NCI-H510A treated with DMSO at 0.1 percent for 48 hours (cell line): ENCODE data around the gene MTR.

Experiments
- DNase-seq: peaks from one replicate; lab custom pipeline; 2025; lab: John Stamatoyannopoulos, UW

The MTR gene

DNA sequence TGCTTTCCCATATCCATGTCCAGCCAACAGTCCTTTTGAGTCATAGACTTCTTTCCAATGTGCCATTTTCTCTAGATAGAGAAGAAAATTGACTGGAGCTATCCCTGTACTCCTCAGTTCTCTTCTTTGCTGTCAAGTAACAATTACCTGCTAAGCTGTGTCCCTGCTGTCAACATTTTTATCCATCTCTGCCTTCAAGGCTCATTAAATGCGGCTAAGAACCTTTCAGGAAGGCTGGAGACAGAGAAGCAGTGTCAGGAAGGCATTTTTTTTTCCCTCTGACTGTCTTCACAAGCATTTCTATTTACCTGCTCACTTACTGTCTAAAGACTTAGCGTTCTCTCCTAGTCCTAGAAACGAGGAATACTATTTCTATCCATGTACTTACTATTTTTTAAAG, 69.1 kb downstream of the MTR start:
- DNase-seq = no peak

DNA sequence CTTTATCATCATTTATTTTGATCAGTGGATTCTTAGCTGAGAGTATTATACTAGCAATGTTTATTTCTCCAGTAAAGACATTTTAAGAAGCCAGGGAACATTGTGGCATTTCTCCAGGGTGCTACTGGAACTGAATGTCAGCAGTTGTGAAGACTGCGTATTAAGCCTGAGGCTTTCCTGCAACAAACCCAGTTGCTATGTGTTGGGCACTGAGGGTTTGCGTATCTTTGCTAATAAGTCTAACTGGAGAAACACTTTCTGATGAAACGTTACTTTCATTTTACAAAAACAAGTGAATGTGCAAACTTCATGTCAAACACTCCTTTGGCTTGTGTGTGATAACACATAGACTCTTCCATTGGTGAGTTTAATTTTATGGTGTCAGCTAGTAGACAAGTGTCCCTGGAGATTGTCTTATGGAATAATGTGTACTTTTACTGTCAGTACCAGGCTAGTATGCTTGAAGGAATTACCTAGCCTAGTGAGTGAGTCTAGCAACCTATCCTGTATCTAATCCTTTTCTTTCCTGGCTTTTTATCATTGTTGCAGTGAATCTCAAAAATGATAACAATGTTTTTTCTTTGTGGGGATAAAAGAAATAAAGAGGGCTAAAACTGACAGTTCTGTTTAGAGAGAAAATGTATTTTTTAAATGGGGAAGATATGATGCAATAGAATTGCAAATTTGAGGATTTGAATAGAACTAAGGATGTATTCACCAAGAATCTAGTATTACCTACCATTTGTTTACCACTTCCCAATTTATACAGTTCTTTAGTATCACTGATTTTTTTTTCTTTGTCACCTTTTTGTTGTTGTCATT, 70.1 kb downstream of the MTR start:
- DNase-seq = no peak

DNA sequence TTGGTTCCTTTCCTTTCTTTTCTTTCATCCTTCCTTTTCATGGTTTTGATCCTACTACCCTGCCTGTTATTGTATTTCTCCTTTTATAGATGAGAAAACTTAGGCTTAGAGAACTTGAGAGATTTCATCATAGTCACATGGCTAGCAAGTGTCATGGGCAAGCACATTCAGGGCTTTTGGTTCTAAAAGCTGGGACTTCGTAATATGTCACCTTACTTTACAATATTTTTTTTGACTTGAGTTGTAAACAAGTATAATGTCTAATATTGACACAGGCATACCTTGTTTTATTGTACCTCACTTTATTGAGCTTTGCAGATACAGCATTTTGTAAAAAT, 70.7 kb downstream of the MTR start:
- DNase-seq = no peak

DNA sequence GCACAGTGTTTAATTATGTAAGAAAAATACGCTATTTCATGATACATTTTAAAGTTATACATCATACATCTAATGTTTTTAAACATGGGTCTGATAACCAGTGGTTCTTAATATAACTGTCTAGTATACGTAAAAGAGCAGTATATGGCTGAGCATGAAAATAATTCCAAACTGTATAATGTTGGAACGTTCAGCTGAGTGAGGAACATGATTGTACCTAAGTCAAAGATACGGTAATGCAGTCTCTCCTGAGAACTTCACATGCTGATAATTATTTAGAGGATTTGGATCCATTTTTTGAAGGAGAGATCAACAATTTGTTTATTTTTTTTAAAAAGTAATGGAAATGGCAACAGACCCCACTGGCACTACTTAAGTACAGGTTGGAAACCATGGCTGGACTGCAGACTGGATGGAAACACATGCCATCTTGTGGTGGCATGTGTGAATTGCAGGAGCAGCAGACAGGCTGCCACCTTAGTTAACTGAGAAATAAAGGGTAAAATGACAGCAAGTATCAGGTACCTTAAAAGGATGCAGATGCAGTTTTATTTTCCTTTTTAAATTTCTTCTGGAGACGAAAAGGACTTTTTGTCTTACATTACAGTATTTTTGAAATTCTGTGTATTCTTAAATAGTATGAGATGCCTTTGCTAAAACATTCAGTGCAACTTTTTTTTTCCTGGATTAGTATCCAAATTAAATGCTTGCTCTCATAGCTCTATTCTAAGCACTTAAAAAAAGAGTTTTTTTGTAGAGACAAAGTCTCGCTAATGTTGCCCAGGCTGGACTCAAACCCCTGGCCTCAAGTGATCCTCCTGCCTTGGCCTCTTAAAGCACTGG, 73.8 kb downstream of the MTR start:
- DNase-seq = peak; percentile 4

DNA sequence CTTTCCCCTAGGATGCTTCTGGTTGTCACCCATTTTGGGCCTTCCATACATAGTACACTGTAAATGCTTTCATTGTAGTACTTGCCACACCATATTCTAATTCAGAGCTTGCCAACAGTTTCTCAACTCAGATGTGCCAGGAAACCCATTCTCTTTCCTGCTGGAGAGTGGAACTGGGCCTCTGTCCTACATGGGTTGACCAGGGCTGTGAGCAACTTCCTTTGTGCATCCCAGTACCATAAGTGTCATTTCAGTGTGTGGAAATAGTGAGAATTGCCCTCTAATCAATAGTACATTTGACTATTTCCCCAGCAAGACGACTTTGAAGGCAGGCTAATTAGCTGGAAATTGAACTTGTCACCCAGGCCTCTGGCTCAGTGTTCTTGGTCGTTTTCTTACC, 74.8 kb downstream of the MTR start:
- DNase-seq = no peak

DNA sequence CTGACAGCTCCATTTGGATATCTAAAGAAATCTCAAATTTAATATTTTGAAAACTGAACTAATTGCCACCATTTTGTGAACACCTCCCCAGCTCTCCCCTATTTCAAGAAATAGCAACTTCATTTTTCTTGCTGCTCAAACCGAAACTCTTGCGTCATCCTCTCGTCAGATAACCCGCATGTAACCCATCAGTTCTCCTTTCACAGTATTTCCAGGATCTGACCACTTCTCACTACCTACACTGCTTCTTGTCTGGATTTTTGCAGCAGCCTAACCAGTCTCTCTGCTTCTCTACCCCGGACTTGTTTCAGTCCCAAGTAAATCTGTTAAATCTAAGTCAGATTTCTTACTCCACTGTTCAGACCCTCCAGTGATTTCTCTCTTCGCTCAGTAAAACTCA, 75.6 kb downstream of the MTR start:
- no peak for DNase-seq

DNA sequence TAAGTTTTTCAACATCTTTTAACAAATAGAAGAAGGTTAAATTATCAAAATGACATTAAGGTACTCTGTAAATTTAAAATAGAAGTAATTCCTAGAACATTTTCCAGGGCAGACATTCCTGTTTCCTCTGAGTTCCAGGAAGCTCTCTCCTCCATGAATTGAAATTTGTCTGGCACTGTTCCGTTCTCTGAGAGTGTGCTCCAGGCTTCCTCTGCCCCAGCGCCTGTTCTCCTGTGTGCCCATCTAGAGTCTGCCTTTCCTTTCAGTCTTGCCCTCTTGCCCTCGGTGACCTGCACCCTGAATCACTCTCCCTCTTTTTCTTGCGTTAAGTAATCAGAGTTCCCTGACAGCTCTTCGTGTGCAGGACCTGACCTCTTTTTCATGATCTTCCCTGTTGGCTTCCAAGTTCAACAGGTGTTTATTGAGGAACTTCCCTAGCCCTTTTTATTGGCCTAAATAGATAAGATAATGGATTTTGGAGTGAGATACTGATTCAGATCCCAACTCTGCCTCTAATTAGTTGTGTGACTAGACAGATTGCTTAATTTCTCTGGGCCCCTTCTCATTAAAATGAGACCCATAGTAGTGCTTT, 77.1 kb downstream of the MTR start:
- DNase-seq = no peak

DNA sequence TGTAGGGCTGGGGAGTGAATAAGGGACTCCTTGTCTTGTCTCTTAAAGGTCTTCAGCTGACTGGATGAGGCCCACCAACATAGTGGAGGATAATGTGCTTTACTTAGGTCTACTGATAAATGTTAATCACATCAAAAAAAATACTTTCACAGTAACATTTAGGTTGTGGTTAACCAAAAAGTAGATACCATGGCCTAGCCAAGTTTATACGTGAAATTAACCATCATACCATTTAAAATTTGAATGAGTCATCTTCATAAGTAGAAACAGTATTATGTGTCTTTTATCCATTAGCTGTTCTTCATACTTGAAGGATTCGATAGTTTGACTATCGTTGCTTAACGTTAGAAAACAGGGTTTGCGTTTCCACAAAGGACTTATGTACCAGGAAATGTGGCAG, 80.9 kb downstream of the MTR start:
- DNase-seq = no peak

DNA sequence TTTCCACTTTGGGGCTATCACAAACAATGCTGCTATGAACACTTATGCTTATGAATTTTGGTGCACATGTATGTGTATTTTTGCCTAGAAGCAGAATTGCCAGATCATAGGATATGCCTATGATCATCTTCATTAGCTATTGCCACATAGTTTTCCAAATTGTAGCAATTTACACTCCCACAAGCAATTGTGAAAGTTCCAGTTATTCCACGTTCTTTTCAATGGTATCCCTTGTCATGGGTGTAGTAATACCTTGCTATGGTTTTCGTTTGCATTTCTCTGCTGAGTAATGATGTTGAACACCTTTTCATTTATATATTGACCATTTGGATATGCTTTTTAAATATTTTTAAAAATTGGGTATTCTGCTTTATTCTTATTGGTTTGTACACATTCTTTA, 82.6 kb downstream of the MTR start:
- no peak for DNase-seq

DNA sequence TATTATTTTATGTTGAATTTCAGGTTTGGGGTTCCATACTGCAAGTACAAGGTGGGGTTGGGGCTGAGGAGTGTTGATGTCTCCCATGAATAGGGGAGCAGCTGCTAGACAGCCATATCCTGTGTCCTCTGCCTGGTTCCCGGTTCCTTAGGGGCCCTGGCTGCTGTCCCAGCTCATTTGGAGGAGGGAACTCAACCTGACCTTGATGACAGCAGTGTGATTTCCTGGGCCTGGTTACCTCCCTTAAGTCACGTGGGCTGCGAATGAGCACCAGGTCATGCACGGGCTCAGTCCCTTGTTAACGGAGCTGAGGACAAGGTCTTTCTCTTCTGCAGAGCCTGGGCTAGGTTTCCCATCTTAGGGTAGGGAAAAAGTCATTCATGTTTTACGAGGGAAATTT, 85.1 kb downstream of the MTR start:
- DNase-seq = no peak

DNA sequence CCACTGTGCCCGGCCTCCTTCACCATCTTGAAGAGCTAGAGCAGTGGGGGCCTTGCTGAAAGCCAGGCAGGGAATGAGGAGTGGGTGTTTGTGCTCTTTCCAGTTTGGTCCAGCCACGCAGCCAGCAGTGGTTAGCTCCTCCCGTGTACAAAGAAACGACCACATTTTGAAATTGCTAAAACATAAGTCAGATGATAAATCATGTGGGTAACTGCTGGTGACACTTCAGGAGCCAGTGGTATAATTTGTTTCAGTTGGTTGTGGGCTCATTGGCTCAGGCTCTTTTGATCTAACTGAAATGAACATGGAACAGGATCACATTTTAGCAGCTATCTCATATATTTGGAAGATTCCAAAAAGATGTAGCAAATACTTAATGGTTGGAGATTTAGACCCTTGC, 87.6 kb downstream of the MTR start:
- DNase-seq = no peak

DNA sequence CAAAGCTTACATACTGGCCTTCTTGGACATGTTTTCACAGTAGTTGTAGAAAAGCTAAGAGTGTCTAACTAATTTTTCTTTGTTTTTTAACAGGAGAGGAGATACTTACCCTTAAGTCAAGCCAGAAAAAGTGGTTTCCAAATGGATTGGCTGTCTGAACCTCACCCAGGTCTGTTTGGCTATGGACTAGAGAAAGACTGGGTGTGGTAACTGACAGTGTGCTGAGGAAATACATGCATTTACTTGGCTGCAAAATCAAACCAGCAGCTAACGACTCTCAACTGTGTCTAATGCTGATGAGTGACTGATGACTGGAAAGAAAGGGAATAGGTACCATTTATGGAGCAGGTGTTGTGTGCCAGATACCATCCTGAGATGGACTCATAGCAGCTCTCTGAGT, 91.1 kb downstream of the MTR start:
- no peak for DNase-seq

DNA sequence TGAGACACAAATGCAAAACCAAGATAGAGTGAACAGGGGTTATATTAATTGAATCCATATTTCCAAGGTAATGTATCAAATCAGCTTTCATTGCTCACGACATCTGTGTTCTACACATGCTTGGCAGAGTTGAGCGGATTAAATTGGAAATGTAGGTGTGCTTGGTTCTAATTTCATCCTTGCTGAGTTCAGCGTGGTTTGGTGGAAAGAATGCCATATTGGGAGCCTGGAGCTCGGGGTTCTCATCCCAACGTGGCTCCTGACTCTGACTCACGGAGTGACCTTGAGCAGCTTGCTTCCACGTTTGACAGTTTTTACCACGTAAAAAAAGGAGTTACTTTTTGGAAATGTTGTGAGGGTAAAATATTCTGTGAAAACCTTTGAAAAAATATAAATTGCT, 92.0 kb downstream of the MTR start:
- DNase-seq = no peak

DNA sequence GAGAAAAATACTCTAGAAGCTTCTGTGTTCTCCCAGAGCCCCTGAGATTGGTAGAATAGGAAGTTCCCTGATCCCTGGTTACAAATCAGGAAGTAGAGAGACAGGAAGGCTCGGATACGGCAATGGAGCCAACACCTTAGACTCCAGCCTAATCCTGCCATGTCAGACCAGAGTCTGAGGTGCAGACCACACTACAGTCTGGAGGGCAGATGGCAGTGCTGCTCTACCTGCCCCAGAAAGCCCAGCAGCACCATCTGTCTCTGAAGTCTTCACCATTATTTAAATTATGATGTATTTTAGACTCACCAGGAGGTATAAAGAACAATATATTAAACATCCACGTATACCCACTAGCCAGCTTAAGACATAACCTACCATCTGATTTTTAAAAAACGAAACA, 93.0 kb downstream of the MTR start:
- DNase-seq = no peak

DNA sequence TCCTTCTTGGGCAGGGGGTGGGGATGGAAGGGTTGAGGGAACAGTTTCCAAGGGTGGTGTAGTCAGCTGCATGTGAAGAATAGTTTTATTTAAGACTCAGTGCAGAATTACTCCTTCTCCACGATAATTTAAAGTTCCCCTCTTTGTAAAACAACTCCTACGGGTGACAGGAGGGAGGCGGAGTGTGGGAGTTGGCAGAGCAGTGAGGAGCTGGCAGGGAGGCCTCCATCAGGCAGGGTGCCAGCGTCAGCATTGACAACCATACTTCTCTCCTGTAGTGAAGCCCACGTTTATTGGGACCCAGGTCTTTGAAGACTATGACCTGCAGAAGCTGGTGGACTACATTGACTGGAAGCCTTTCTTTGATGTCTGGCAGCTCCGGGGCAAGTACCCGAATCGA, 93.8 kb downstream of the MTR start:
- DNase-seq = no peak

DNA sequence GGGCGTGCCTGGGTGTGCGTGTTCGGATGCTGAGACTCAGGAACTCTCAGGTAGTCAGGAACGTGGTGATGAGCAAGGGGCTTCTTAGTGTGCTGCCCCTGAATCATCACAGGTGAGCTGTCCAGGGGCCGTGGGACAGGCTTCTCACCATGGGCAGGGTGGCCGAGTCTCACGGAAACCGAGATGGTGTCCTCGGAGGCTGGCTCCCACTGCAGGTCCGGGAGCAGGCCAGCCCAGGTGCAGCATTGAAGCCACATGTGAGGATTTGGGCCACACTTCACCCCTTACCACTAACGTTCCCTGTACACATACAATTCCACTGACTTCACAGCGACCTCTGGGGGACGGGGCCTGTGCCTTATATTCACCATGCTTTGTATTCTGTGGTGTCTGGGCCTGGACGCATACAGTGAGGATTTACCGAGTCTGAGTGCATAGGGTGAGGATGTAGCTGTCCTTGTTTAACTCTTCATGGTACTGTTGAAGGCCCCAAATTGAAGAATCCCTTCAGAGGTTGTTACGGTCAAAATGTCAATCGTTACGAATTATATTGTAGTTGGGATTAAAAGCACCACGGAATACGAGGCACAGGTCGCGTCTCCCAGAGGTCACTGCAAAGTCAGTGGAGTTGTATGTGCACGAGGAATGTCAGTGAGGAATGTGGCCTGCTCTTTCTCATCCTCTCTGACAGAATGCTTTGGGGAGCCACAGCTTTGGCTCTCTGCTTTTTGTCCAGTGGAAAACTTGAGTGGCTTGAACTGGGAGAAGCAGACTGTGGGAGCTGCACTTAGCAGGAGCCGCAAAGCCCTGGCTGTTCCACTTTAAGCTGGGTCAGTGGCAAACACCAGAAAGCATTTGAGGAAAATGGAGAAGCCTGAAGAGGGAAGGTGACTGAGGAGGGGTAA, 95.3 kb downstream of the MTR start:
- no peak for DNase-seq

DNA sequence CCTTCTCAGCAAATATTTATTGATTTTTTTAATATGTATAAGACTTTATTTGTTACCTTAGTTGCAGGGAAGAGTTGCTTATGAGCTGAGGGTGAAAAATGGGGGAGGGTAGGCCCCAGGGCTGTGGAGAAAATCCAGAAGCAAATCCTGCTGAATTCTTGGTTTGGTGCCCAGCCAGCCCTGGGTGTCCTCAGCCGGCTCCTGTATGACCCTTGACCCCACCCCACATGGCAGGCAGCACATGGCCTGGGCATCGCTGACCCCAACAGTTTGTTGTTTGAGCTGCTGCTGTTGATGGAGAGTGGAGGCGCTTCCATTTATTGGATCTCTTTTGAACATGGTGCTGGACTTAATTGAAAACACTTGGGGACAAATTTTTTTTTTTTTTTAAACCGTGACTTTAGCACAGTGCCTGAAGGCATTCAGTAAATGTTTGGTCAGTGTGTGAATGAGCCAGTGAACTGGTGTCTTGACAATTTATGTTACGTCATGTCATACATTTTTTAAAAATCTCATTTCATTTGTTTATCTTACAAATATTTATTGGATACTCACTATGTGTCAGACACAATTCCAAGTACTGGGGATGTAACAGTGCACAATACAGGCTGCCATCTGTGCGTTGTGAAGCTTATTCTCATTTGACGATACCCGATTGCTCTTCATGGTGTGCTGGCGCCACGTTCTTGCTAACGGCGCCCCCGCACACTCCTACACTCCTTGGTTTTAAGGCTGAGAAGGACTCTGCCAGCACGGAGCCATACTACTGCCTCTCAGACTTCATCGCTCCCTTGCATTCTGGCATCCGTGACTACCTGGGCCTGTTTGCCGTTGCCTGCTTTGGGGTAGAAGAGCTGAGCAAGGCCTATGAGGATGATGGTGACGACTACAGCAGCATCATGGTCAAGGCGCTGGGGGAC, 98.8 kb downstream of the MTR start:
- DNase-seq = no peak

DNA sequence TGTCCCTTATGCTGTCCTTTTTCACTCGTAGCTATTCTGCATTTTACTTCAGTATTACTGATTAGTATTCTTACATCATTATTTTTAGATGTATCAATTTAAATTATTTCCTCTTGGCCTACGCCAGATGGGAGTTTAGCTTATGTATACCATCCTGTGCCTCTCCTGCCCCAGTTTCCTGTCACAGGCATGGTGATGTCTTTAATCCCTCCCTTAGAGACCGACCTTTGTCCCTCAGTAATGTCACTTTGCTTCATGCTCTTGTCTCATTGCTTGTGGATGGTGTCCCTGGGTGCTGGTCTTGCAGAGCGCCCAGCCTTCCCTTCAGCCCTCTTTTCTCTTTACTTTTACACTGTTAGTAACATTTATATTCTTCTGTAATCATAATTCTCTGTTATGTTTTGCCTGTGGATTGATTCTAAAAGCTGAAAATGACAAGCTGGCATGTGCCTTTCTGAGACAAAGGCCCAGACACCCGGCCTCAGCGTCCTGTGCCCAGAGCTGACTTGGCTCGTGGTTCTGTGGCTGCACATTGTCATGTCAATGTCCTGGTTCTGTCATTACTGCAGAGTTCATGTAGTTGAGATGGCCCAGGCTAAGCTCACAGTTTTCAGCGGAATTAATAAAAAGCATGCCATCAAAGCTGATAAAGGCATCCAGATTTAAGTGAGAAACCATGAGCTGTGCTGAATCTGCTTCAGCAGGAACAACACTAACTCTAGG, 100.7 kb downstream of the MTR start:
- DNase-seq = no peak

DNA sequence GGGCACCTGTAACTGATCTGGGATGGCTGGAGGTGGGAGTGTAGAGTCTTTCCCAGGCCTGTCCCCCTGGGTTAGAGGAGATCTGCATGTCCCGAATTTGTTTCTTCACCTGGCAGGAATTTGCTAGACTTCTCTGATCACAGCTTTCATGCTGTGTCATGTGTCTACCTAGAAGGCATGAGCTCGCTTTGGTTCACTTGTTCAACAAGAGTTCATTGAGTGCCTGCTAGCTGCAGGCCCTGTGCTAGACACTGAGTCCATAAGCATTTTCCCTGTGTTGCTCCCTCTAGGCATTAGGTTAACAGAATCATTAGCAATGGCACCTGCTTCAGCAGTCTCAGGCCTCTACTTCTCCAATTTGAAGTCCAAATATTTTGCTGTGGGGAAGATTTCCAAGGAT, 101.6 kb downstream of the MTR start:
- DNase-seq = no peak
